GM13977 (cell line): ENCODE data around the gene FRAT1.
"Not testable (repeated sequence)": the region's sequence is repeated elsewhere in the genome, so short reads cannot be mapped to it uniquely, and the experiment has no call there.

ENCODE experiments used
- DNase-seq: peaks from one replicate; pipeline ENCODE4 v3.0.0; 2012; ENCODE audit warnings: low spot score
- CTCF ChIP-seq: IDR thresholded peaks from 2 replicates; pipeline ENCODE4 v1.5.1; 2012; ENCODE audit warnings: mild to moderate bottlenecking, control low read depth; ENCODE audit not compliant: insufficient read depth; ENCODE audit errors: extremely low read depth, missing control alignments
- in situ Hi-C: fragments of 300-500 bp; cut with MboI; formaldehyde crosslinking; loops from one replicate; pipeline ENCODE4 v1.12.0; 2022; ENCODE audit warnings: low sequenced_read_pairs, low pct_unique_long_range_greater_than_20kb, mixed read lengths, inconsistent platforms; ENCODE audit not compliant: unreplicated experiment

FRAT1 gene

DNA sequence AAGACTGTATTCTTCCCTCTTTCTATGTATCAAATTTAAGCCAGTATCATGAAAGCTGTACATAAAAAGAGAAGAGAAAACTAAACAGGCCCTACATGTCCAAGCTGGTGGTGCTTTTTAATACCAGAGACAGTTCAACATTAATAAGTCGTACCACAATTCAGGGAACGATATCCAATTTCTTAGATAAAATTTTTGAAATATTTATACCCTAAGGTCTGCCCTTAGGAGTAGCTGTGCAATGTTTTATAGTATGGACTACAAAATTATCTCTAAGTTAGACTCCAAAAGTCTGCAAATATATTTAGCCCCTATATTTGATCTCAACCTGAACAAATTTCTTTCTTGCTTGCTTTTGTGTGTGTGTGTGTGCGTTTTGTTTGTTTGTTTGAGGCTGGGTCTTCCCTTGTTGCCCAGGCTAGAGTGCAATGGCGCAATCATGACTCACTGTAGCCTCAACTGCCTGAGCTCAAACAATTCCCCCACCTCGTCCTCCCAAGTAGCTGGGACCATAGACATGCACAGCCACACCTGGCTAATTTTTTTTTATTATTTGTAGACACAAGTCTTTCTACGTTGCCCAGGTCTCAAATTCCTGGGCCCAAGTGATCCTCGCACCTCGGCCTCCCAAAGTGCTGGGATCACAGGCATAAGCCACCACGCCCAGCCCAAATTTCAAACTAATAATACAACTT is 39.8 kb upstream of the FRAT1 start:
- no peak for DNase-seq
- in situ Hi-C loops = no loop called here
- no peak for TF ChIP-seq CTCF

DNA sequence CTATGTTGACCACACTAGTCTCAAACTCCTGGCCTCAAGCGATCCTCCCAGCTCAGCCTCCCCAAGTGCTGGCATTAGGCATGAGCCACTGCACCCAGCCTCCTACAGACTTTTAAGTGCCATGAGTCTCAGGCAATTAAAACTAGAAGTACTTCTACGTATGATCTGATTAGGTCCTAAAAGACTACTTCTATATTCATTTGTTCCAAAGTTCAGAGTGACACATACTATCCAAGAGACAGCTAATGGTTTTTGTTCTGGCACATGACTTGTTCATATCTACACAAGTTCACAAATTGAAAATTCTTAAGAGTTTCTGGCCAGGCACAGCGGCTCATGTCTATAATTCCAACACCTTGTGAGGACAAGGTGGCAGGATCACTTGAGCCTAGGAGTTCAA is 38.3 kb upstream of the FRAT1 start:
- in situ Hi-C loops = no loop called here
- no peak for DNase-seq
- no peak for TF ChIP-seq CTCF

DNA sequence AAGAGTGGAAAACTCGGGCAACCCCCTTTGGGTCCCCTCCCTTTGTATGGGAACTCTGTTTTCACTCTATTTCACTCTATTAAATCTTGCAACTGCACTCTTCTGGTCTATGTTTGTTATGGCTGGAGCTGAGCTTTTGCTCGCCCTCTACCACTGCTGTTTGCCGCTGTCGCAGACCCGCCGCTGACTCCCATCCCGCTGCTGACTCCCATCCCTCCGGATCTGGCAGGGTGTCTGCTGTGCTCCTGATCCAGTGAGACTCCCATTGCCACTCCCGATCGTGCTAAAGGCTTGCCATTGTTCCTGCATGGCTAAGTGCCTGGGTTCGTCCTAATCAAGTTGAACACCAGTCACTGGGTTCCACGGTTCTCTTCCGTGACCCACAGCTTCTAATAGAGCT is 29.0 kb upstream of the FRAT1 start:
- in situ Hi-C loops, DNase-seq: not testable (repeated sequence)

- DNase-seq, in situ Hi-C loops: not testable (repeated sequence)
These were observed 28.3 kb upstream of the FRAT1 start for GRCh38 chr10:97290576-97291356.

- in situ Hi-C loops = no loop called here
- DNase-seq = no peak
- TF ChIP-seq CTCF = no peak
These were observed 27.5 kb upstream of the FRAT1 start for GRCh38 chr10:97291357-97292096.

GRCh38 chr10:97292097-97292861 is 26.8 kb upstream of the FRAT1 start, which contains the start of gene ARHGAP19:
TSS of gene ARHGAP19 (minus strand) at chr10:97292637. CDS start at chr10:97292627, 10 bp downstream.
- in situ Hi-C loops = no loop called here
- peak; percentile 95 for DNase-seq
- TF ChIP-seq CTCF = peak; percentile 6

- TF ChIP-seq CTCF = no peak
- in situ Hi-C loops = no loop called here
- DNase-seq = no peak
These were observed 26.2 kb upstream of the FRAT1 start for GRCh38 chr10:97292862-97293198.
